NCI-H345 treated with DMSO at 0.1 percent for 48 hours (cell line): ENCODE results near the gene CILP.

ENCODE experiments used
- DNase-seq: peaks from one replicate; lab custom pipeline; 2025; ENCODE audit not compliant: unreplicated experiment; lab: John Stamatoyannopoulos, UW

CILP gene

GRCh38 chr15:65163041-65163440 lies 48.2 kb downstream of the CILP start:
- DNase-seq: no peak

- DNase-seq: no peak
Measured at GRCh38 chr15:65156692-65157091, 54.6 kb downstream of the CILP start.

GRCh38 chr15:65154720-65155119 lies 56.6 kb downstream of the CILP start:
- no peak for DNase-seq

GRCh38 chr15:65147902-65148301 lies 63.4 kb downstream of the CILP start:
- DNase-seq: no peak

- DNase-seq: no peak
Measured at GRCh38 chr15:65146438-65146837, 64.8 kb downstream of the CILP start.
